ENCODE data around the gene SYNJ1. TPM values are rescaled to one million over a fixed set of nuclear protein-coding genes. Genes with fewer than 3 reads are reported as not detected.

The SYNJ1 gene
- total and polyA plus RNA-seq, 10 of the 15 experiments (the other 5 are each of a cell fraction or from before 2014, with no cell fraction given) = 1.2 to 7.0 (median 3.5) TPM

DNA sequence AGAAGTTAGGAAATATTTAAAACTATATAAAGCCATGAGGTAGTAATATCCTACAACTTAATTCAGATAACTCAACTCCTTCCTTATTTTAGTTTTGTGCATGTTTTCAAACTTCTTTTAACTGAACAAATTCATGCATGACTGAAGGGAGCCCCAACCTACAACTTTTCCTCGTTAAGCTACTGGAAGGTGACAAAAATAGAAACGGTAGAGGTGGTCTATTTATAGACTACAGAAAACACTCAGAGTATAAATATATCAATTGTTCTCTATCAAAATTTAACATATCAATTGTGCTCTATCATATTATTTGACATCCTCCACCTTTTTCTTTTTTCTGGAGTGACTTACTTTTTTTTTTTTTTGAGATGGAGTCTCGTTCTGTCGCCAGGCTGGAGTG is 16.8 kb downstream of the SYNJ1 start:
- no TSS peak for BruUV-seq (replicated peaks)
- no peak for ATAC-seq
- H3K9me3 ChIP-seq (replicated peaks; ENCODE audit: control insufficient read depth, insufficient read depth, low read length) = no peaks in the 10 kb centered on the region

More for the DNA sequence above, 16.8 kb downstream of the SYNJ1 start:
- no peaks in the 10 kb centered on the region for H3K27me3 ChIP-seq (replicated peaks in 1 of 2; ENCODE audit: control insufficient read depth in 2 of 2, insufficient read depth in 2 of 2, low read length in 1 of 2)
- no peak overlapping the region for H3K27ac ChIP-seq (ENCODE audit: control insufficient read depth, insufficient read depth)
- intact Hi-C loops (cut with micrococcal nuclease; ENCODE audit: unreplicated experiment) = no loop called here
- no peak overlapping the region for H3K9ac ChIP-seq (ENCODE audit: control insufficient read depth, insufficient read depth, low read length)
- no peaks in the 10 kb centered on the region for H3K36me3 ChIP-seq (ENCODE audit: control insufficient read depth in 2 of 2, insufficient read depth in 2 of 2, low read length in 1 of 2)
- ChIA-PET RAD21 (ENCODE audit: unreplicated experiment) (no interaction called here), CTCF (no interaction called here), POLR2A (interaction anchor here (1.4 kb wide), 1 partner anchor 13 kb away, joined by 5 read pairs; no protein-coding TSS in a partner anchor), SMC1A (ENCODE audit: uncharacterized antibody, unreplicated experiment) (no interaction called here)
- no peak overlapping the region for H3K4me2 ChIP-seq (ENCODE audit: control insufficient read depth, insufficient read depth)
- H4K20me1 ChIP-seq (ENCODE audit: control insufficient read depth, insufficient read depth) = no peaks in the 10 kb centered on the region
- no peak overlapping the region for H3K4me3 ChIP-seq
- no peaks in the 10 kb centered on the region; the same call in 1 of the 2 replicates for H3K79me2 ChIP-seq (ENCODE audit: control insufficient read depth, insufficient read depth, low read length)
- FAIRE-seq (no peak), DNase-seq (ENCODE audit: low read depth, low spot score) (no peak)
- in situ Hi-C loops (cut with MboI) = no loop called here
- WGBS (ENCODE audit: insufficient coverage, insufficient replicate concordance, low lambda C conversion rate, missing lambda C conversion rate) = 39% methylated on average over 3 of the region's 4 CpGs
- TF ChIP-seq NFXL1 (IDR thresholded peaks at IDR 0.05; ENCODE audit: borderline replicate concordance) = no peak
- no peak for TF ChIP-seq DPF2 (IDR thresholded peaks at IDR 0.05)
- no peak for TF ChIP-seq SMC3 (IDR thresholded peaks at IDR 0.05; ENCODE audit: borderline replicate concordance, low read length)
- no peak for TF ChIP-seq POU2F2 (IDR thresholded peaks at IDR 0.05; ENCODE audit: borderline replicate concordance, low read depth, low read length)
- TF ChIP-seq, protein P1, sequence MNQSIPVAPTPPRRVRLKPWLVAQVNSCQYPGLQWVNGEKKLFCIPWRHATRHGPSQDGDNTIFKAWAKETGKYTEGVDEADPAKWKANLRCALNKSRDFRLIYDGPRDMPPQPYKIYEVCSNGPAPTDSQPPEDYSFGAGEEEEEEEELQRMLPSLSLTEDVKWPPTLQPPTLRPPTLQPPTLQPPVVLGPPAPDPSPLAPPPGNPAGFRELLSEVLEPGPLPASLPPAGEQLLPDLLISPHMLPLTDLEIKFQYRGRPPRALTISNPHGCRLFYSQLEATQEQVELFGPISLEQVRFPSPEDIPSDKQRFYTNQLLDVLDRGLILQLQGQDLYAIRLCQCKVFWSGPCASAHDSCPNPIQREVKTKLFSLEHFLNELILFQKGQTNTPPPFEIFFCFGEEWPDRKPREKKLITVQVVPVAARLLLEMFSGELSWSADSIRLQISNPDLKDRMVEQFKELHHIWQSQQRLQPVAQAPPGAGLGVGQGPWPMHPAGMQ (IDR thresholded peaks at IDR 0.05; ENCODE audit: borderline replicate concordance) = no peak
- TF ChIP-seq, protein P2, sequence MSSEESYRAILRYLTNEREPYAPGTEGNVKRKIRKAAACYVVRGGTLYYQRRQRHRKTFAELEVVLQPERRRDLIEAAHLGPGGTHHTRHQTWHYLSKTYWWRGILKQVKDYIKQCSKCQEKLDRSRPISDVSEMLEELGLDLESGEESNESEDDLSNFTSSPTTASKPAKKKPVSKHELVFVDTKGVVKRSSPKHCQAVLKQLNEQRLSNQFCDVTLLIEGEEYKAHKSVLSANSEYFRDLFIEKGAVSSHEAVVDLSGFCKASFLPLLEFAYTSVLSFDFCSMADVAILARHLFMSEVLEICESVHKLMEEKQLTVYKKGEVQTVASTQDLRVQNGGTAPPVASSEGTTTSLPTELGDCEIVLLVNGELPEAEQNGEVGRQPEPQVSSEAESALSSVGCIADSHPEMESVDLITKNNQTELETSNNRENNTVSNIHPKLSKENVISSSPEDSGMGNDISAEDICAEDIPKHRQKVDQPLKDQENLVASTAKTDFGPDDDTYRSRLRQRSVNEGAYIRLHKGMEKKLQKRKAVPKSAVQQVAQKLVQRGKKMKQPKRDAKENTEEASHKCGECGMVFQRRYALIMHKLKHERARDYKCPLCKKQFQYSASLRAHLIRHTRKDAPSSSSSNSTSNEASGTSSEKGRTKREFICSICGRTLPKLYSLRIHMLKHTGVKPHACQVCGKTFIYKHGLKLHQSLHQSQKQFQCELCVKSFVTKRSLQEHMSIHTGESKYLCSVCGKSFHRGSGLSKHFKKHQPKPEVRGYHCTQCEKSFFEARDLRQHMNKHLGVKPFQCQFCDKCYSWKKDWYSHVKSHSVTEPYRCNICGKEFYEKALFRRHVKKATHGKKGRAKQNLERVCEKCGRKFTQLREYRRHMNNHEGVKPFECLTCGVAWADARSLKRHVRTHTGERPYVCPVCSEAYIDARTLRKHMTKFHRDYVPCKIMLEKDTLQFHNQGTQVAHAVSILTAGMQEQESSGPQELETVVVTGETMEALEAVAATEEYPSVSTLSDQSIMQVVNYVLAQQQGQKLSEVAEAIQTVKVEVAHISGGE (CRISPR knock-in tag; IDR thresholded peaks at IDR 0.05) = no peak
- TF ChIP-seq HDGF (IDR thresholded peaks at IDR 0.05) = no peak
- no peak for TF ChIP-seq SMAD1 (IDR thresholded peaks at IDR 0.05; ENCODE audit: low read depth, partially characterized antibody)
- no peak for TF ChIP-seq BACH1 (IDR thresholded peaks at IDR 0.05; ENCODE audit: borderline replicate concordance)
- TF ChIP-seq, protein P3, sequence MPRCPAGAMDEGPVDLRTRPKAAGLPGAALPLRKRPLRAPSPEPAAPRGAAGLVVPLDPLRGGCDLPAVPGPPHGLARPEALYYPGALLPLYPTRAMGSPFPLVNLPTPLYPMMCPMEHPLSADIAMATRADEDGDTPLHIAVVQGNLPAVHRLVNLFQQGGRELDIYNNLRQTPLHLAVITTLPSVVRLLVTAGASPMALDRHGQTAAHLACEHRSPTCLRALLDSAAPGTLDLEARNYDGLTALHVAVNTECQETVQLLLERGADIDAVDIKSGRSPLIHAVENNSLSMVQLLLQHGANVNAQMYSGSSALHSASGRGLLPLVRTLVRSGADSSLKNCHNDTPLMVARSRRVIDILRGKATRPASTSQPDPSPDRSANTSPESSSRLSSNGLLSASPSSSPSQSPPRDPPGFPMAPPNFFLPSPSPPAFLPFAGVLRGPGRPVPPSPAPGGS (IDR thresholded peaks at IDR 0.05; ENCODE audit: borderline replicate concordance, insufficient read depth, low read depth, low read length, poor library complexity, severe bottlenecking) = no peak
- no peak for TF ChIP-seq ETV6 (conservative IDR thresholded peaks at IDR 0.05 in 1 of 2, IDR thresholded peaks at IDR 0.05 in 1 of 2; ENCODE audit: borderline replicate concordance in 1 of 2, low read depth in 1 of 2)
- no peak for TF ChIP-seq NR2F1 (conservative IDR thresholded peaks at IDR 0.05)
- no peak for TF ChIP-seq HDAC6 (IDR thresholded peaks at IDR 0.05; ENCODE audit: unreplicated experiment)
- TF ChIP-seq, protein P4, sequence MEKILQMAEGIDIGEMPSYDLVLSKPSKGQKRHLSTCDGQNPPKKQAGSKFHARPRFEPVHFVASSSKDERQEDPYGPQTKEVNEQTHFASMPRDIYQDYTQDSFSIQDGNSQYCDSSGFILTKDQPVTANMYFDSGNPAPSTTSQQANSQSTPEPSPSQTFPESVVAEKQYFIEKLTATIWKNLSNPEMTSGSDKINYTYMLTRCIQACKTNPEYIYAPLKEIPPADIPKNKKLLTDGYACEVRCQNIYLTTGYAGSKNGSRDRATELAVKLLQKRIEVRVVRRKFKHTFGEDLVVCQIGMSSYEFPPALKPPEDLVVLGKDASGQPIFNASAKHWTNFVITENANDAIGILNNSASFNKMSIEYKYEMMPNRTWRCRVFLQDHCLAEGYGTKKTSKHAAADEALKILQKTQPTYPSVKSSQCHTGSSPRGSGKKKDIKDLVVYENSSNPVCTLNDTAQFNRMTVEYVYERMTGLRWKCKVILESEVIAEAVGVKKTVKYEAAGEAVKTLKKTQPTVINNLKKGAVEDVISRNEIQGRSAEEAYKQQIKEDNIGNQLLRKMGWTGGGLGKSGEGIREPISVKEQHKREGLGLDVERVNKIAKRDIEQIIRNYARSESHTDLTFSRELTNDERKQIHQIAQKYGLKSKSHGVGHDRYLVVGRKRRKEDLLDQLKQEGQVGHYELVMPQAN (conservative IDR thresholded peaks at IDR 0.05) = no peak
- TF ChIP-seq PAX8 (IDR thresholded peaks at IDR 0.05) = no peak
- TF ChIP-seq TBL1XR1 (IDR thresholded peaks at IDR 0.05; ENCODE audit: low read depth, low read length) = no peak
- TF ChIP-seq FOXM1 (IDR thresholded peaks at IDR 0.05; ENCODE audit: low read depth, low read length) = no peak
- peaks cover 18% of the 10 kb centered on the region for H3K4me1 ChIP-seq (ENCODE audit: control insufficient read depth, insufficient read depth, low read length)
- no peak overlapping the region for H2AFZ ChIP-seq (ENCODE audit: control insufficient read depth, low read depth, low read length)
